VCaP (cell line): ENCODE data around the gene CEACAM6.

Source experiments
- H3K27ac ChIP-seq: fragments of 450-650 bp; 2 replicates; pipeline ENCODE4 v1.5.1; 2017
- TF ChIP-seq, protein P1 (sequence below): fragments of 450-650 bp; conservative IDR thresholded peaks from 2 replicates; pipeline ENCODE4 v1.5.1; 2017; ENCODE audit warnings: mild to moderate bottlenecking, moderate library complexity

CEACAM6 gene

DNA sequence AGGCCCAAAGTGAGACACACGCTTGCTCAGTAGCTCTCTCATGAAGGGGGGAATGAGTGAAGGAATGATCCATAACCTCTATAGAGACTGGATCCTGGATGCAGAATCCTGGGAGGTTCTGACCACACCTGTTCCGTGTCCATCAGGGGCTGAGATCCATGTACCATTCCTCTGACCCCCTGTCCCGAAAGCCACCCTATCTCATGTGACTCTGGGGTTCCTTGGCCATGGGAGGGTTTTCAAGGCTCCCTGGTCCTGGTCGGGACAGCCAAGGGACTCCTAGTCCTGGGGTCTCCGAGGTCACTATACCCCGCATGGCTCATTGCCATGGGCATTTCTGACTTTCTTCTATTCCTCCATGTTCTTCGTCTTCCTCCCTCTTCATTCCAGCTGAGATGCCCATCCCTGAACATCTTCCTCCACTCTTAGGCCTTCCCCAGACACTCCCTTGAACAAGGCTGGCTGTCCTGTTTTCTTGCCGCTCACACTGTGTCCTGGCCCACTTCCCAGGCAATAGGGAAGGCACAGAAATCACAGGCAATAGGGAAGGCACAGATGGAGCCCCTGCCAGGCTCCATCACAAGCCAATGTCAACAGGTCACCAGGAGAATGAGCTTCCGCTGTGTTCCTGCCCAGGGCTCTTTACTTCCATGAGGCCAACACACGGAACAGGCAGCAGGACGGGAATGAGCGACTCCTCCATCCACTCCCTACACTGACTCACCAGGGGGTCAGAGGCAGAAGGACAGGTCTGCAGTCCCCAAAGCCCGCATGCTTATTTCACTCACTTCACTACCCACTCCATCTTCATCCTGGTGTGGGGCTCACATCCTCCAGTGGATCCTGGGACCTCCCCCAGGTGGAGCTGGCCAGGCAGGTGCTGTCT is 43.7 kb upstream of the CEACAM6 start:
- 0 out of 2 replicates have a peak overlapping the region, but pooled peaks have one; percentile 11 for H3K27ac ChIP-seq
- TF ChIP-seq, protein P1, sequence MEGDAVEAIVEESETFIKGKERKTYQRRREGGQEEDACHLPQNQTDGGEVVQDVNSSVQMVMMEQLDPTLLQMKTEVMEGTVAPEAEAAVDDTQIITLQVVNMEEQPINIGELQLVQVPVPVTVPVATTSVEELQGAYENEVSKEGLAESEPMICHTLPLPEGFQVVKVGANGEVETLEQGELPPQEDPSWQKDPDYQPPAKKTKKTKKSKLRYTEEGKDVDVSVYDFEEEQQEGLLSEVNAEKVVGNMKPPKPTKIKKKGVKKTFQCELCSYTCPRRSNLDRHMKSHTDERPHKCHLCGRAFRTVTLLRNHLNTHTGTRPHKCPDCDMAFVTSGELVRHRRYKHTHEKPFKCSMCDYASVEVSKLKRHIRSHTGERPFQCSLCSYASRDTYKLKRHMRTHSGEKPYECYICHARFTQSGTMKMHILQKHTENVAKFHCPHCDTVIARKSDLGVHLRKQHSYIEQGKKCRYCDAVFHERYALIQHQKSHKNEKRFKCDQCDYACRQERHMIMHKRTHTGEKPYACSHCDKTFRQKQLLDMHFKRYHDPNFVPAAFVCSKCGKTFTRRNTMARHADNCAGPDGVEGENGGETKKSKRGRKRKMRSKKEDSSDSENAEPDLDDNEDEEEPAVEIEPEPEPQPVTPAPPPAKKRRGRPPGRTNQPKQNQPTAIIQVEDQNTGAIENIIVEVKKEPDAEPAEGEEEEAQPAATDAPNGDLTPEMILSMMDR, result no peak

DNA sequence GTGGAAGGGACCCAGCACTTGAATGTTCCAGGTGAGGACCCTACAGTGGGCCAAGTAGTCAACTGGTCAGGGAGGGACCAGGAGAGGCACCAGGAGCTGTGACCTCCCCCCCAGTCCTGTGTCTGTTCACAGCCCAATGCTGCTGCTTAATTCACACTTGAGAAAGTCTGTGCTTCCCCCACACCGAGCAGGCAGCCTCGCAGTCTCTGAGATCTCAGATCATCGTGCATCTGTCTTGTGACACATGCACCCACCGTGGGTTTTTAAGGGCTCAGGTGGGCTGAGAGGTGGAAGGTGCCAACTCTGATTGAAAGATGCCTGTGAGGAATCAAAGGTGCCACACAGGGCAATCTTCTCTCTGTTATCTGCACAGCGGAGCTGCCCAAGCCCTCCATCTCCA is 40.7 kb upstream of the CEACAM6 start:
- TF ChIP-seq, protein P1, result no peak
- no peak overlapping the region for H3K27ac ChIP-seq

DNA sequence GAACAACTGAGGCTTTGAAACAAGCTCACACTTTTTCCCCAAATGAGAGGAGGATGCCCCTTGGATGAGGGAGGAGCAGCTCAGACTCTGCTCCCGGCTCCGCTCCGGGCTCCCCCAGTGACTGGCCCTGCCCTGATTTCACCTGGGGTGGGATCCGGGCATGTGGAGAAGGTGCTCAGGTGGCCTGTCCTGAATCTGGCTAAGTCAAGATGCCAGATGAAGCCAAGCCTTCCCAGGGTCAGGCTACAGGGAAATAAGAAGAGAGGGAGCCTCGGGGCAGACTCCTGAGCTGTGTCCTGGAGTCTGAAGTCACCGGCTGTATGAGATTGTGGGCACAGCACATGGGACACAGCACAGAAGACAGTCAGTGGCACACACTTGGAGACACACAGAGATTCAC is 36.6 kb upstream of the CEACAM6 start:
- TF ChIP-seq, protein P1, result no peak
- H3K27ac ChIP-seq, result no peak overlapping the region

DNA sequence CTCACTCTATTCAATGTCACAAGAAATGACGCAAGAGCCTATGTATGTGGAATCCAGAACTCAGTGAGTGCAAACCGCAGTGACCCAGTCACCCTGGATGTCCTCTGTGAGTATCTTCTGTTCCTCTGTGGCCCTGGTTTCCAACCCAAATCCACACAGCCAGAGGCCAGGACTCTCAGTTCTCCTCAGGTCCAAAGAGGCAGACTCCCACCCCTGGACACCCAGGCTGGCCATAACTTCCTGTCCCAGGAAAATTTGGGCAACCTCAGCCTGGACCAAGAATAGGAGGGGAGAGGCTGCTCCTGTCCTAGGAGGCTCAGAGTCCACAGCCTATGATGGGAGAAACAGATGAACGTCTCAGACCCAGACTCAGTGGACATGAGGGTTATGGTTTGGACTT is 35.2 kb upstream of the CEACAM6 start:
- TF ChIP-seq, protein P1, result no peak

DNA sequence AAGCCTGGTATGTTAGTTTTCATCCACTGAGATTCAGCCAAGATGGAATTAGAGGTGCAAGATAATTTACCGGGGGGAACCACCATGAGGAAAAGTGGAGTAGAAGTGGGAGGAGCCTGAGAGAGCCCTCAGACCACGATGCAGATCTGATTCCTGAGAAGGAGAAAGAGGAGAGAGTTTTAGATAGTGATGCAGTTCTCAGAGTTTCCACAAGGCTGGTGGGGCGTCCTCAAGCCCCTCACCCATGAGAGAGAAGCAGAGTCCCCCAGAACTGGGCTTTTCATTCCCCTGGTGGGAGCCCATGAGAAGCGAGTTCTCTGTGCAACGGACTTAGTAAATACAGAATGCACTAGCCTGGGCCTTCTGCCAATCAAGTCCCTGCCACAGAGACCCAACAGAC is 28.8 kb upstream of the CEACAM6 start:
- H3K27ac ChIP-seq, result no peak overlapping the region
- TF ChIP-seq, protein P1, result 0 out of 2 replicates have a peak, but pooled peaks have one; percentile 10

More for the DNA sequence above, 35.2 kb upstream of the CEACAM6 start:
- H3K27ac ChIP-seq, result no peak overlapping the region

DNA sequence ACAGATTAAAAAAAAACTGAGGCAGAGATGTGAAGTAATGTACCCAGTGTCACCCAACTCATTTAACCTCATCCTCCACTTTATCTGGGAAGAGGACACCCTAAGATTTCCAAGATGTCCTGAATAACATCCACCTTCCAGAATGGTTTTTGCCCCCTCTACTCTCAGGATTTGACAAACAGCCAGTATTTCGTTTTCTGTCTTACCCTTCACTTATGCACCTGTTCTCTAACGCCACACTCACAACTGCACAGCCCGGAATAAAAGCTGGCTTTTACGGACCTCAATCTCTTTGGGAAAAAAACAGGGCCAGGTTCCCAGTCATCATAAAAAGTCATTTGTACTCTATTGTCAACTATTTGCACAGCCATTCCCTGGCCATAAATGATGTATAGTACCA is 21.2 kb upstream of the CEACAM6 start:
- TF ChIP-seq, protein P1, result no peak
- H3K27ac ChIP-seq, result no peak overlapping the region

DNA sequence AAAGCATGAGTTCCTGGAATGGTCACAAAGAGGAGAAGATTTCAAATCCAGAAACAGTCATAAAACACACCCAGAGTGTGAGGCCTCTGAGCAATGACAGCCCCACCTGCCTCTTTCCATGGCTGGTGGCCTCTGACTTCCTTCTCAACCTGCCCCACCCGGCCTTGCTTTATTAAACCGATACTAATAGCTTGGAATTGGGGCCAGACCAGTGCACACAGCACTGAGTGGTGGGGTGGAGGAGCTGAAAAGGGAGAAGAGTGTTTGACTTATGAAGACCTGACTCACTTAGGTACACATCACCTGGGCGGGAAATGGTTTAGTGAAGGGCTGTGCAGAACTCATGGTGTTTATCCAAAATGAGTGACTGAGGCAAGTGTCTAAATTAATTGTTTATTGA is 20.7 kb upstream of the CEACAM6 start:
- no peak overlapping the region for H3K27ac ChIP-seq
- TF ChIP-seq, protein P1, result no peak
